Common myeloid progenitor, CD34-positive (primary cell): ENCODE results near the gene A2M.

Experiments
- CTCF ChIA-PET: fragments of 350-600 bp; sonication (Branson Sonifier 250); formaldehyde crosslinking; loops from one replicate; lab custom pipeline; 2021; ENCODE audit warnings: antibody characterized with exemption; lab: Charles Lee
- POLR2A ChIA-PET: fragments of 350-600 bp; sonication (Branson Sonifier 250); formaldehyde crosslinking; loops from one replicate; lab custom pipeline; 2021; ENCODE audit warnings: antibody characterized with exemption; lab: Charles Lee
- DNase-seq, 3 donors: peaks; one replicate each; pipeline versions ENCODE4 v3.0.0 to v3.0.0-alpha.2; 2013
- H3K27ac ChIP-seq, 2 experiments: 1 replicate in 1 of 2; 2 replicates in 1 of 2; pipeline ENCODE4 v1.7.0; 2013; ENCODE audit warnings: inconsistent platforms in 2 of 2, low read length in 2 of 2, mild to moderate bottlenecking in 2 of 2, low read depth in 1 of 2, moderate library complexity in 1 of 2; ENCODE audit not compliant: severe bottlenecking in 2 of 2, insufficient read depth in 1 of 2, poor library complexity in 1 of 2
- H3K27me3 ChIP-seq, 5 experiments: replicated peaks in 2 of 5; 1 replicate in 3 of 5; 2 replicates in 2 of 5; pipeline versions ENCODE4 v1.6.1 to v1.7.0; 2013; ENCODE audit warnings: low read length in 4 of 5, mild to moderate bottlenecking in 2 of 5, moderate library complexity in 2 of 5, inconsistent platforms in 1 of 5; ENCODE audit not compliant: insufficient read depth in 5 of 5, control insufficient read depth in 4 of 5
- H3K36me3 ChIP-seq, 4 experiments: 1 replicate in 2 of 4; 2 replicates in 2 of 4; pipeline versions ENCODE4 v1.6.1 to v1.7.0; 2013; ENCODE audit warnings: low read length in 3 of 4, control low read depth in 1 of 4, mild to moderate bottlenecking in 1 of 4; ENCODE audit not compliant: control insufficient read depth in 4 of 4, insufficient read depth in 4 of 4
- H3K4me1 ChIP-seq, 4 experiments: 1 replicate in 3 of 4; 2 replicates in 1 of 4; pipeline versions ENCODE4 v1.6.1 to v1.7.1; 2013; ENCODE audit warnings: low read length in 3 of 4, mild to moderate bottlenecking in 3 of 4, control low read depth in 1 of 4, inconsistent platforms in 1 of 4, moderate library complexity in 1 of 4; ENCODE audit not compliant: control insufficient read depth in 4 of 4, insufficient read depth in 4 of 4; ENCODE audit errors: control extremely low read depth in 1 of 4
- H3K4me3 ChIP-seq, 7 experiments: 1 replicate in 4 of 7; 2 replicates in 3 of 7; pipeline versions ENCODE4 v1.5.1 to v1.7.0; 2013; ENCODE audit warnings: mild to moderate bottlenecking in 7 of 7, low read length in 6 of 7, moderate library complexity in 6 of 7, inconsistent platforms in 2 of 7, low read depth in 2 of 7, control low read depth in 1 of 7; ENCODE audit not compliant: insufficient read depth in 4 of 7, control insufficient read depth in 1 of 7; ENCODE audit errors: extremely low read depth in 1 of 7
- H3K9me3 ChIP-seq, 5 experiments: 1 replicate in 4 of 5; 2 replicates in 1 of 5; pipeline versions ENCODE4 v1.6.1 to v1.7.1; 2013; ENCODE audit warnings: low read length in 4 of 5, mild to moderate bottlenecking in 2 of 5, inconsistent platforms in 1 of 5, low read depth in 1 of 5, moderate library complexity in 1 of 5; ENCODE audit not compliant: control insufficient read depth in 4 of 5, insufficient read depth in 2 of 5; ENCODE audit errors: control extremely low read depth in 1 of 5
- WGBS: methylation state at CpG from one replicate; pipeline ENCODE4 v1.1.5; 2013; ENCODE audit not compliant: insufficient coverage; 5-methylcytosine and 5-hydroxymethylcytosine counted together

A2M gene

DNA sequence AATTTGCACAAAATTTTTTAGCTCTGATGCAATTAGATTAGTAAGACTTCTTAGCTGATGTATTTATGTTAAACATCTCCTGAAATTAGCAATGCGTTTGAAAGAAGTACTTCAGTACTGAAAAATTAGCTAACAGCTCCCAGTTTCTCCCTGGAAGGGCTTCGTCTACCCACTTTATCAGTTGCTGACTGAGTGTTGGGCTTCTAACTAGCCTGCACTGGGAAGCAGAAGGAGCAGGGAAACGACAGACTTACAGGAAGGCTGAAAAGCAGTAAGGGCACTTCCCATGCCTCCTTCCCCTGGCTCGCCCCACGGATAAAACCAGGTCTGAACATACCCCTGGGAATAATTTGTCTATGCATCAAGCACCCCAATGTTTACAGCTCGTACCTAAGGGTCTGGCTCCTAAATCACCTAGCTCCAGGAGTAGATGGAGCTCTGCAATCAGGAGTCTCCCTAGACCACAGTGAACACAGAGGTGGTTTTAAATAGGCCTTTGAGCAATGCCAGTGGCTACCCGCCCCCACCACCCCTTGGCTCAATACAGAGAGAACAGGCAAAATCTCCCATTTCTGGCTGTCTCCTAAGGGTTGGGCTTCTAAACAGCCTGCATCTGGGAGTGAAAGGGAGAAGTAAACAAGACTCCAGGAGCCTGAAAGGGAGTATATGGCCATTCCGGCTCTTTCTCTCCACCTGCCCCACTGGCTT is 23.7 kb downstream of the A2M start:
- 96% methylated on average over 8 of the region's 8 CpGs for WGBS
- no peaks in the 10 kb centered on the region for H3K36me3 ChIP-seq
- no peak for DNase-seq
- ChIA-PET CTCF (no interaction called here), POLR2A (no interaction called here)
- H3K4me3 ChIP-seq, result no peak overlapping the region
- no peaks in the 10 kb centered on the region for H3K4me1 ChIP-seq
- H3K9me3 ChIP-seq, result no peaks in the 10 kb centered on the region
- H3K27ac ChIP-seq, result no peak overlapping the region
- no peaks in the 10 kb centered on the region for H3K27me3 ChIP-seq

- ChIA-PET CTCF (interaction anchor here (1.4 kb wide), 1 partner anchor 17 kb away, joined by 3 read pairs; no protein-coding TSS in a partner anchor), POLR2A (no interaction called here)
- no CpG with 5 or more reads among the region's 5 CpGs for WGBS
- Histone ChIP-seq H3K27ac (no peak overlapping the region), H3K27me3 (no peaks in the 10 kb centered on the region), H3K4me3 (no peak overlapping the region), H3K36me3 (no peaks in the 10 kb centered on the region), H3K4me1 (no peaks in the 10 kb centered on the region), H3K9me3 (peaks cover 0 to 3% (median 0%) of the 10 kb centered on the region in 5 experiments)
- no peak for DNase-seq
Observed at GRCh38 chr12:9090220-9090619, 25.5 kb downstream of the A2M start.

DNA sequence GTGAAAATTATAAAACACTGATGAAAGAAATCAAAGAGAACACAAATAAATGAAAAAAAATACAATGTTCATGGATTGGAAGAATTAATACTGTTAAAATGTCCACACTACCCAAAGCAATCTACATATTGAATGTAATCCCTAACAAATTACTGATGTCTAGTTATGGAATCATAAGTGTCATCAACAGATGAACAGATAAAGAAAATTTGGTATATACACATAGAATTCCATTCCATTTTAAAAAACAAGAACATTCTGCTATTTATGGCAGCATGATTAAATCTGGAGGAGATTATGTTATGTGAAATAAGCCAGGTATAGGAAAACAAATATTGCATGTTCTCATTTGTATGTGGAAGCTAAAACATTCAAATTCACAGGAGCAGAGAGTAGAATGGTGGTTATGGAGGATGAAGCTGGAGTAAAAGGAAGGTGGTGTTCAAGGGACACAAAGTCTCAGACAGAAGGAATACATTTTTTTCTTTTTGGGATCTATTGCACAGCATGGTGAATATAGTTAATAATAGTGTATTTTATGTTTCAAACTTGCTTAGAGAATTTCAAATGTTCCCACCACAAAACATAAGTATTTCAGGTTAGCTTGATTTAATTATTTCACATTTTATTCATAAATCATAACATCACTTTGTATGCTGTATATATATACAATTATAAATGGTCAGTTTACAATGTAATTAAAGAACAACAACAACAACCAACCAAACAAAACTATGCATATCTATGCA is 28.5 kb downstream of the A2M start:
- no peaks in the 10 kb centered on the region for H3K27me3 ChIP-seq
- no peaks in the 10 kb centered on the region for H3K36me3 ChIP-seq
- no peak overlapping the region for H3K27ac ChIP-seq
- no peak overlapping the region for H3K4me3 ChIP-seq
- POLR2A ChIA-PET, result interaction anchor here (1.2 kb wide), 1 partner anchor 297 kb away, joined by 3 read pairs; no protein-coding TSS in a partner anchor
- CTCF ChIA-PET, result interaction anchor here (0.6 to 1.0 kb wide), 3 partner anchors 15 to 48 kb away, joined by 3 read pairs; no protein-coding TSS in a partner anchor
- DNase-seq, result no peak
- H3K9me3 ChIP-seq, result peaks cover 0 to 20% (median under 1%) of the 10 kb centered on the region in 5 experiments
- no peaks in the 10 kb centered on the region for H3K4me1 ChIP-seq

- ChIA-PET POLR2A (no interaction called here), CTCF (interaction anchor here (1.0 to 1.4 kb wide), 3 partner anchors 29 to 31 kb away, joined by 3 read pairs; partner anchors contain the start of gene A2M)
- H3K9me3 ChIP-seq, result peaks cover 0 to 27% (median 7%) of the 10 kb centered on the region in 5 experiments
- H3K27me3 ChIP-seq, result no peaks in the 10 kb centered on the region
- H3K4me1 ChIP-seq, result no peaks in the 10 kb centered on the region
- no CpG with 5 or more reads among the region's 1 CpG for WGBS
- H3K4me3 ChIP-seq, result no peak overlapping the region
- H3K27ac ChIP-seq, result no peak overlapping the region
- H3K36me3 ChIP-seq, result peaks cover 0 to 3% (median 0%) of the 10 kb centered on the region in 4 experiments
- DNase-seq, result no peak
Observed at GRCh38 chr12:9086087-9086486, 29.6 kb downstream of the A2M start.

DNA sequence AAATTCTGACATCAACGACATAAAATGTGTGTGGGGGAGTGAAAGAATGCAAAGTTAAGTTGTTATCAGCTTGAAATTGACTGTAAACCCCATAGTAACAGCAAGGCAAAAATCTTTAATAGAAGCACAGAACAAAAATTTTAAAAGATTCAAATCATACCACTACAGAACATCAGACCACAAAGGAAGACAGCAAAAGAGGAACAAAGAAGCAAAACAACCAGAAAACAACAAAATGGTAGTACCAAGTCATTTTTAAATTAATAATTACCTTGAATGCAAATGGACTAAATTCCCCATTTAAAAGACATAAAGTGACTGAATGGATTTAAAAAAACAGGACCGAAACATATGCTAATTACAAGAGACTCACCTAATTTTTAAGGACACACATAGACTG is 31.3 kb downstream of the A2M start:
- no CpG with 5 or more reads among the region's 2 CpGs for WGBS
- Histone ChIP-seq H3K4me1 (no peaks in the 10 kb centered on the region), H3K27ac (no peak overlapping the region), H3K36me3 (peaks cover 0 to 3% (median 0%) of the 10 kb centered on the region in 4 experiments), H3K9me3 (peaks cover 2 to 27% (median 7%) of the 10 kb centered on the region in 5 experiments), H3K4me3 (no peak overlapping the region), H3K27me3 (no peaks in the 10 kb centered on the region)
- ChIA-PET POLR2A (no interaction called here), CTCF (interaction anchor here (1.4 kb wide), 1 partner anchor 31 kb away, joined by 3 read pairs; the partner anchor contains the start of gene A2M)
- no peak for DNase-seq

DNA sequence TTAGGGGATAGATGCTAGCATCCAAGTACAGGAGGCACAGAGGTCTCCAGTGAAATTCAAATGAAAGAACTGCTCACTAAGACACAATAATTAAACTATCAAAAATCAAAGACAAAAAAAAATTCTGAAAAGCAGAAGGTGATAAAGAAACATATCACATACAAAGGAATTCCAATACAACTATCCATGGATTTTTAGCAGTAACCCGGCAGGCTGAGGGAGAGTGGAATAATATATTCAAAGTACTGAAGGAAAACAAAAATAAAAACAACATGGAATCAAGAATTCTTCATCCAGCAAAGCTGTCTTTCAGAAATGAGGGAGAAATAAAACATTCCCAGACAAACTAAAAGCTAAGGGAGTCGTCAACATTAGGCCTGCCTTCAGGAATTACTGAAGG is 31.9 kb downstream of the A2M start:
- no CpG with 5 or more reads among the region's 2 CpGs for WGBS
- POLR2A ChIA-PET, result no interaction called here

More for the DNA sequence above, 31.9 kb downstream of the A2M start:
- Histone ChIP-seq H3K9me3 (peaks cover 2 to 27% (median 7%) of the 10 kb centered on the region in 5 experiments), H3K4me3 (no peak overlapping the region), H3K4me1 (no peaks in the 10 kb centered on the region), H3K27me3 (no peaks in the 10 kb centered on the region), H3K36me3 (peaks cover 0 to 3% (median 0%) of the 10 kb centered on the region in 4 experiments), H3K27ac (no peak overlapping the region)
- no peak for DNase-seq
- CTCF ChIA-PET, result no interaction called here
